ENCODE measurements around the gene CFAP100.

CFAP100 gene

DNA sequence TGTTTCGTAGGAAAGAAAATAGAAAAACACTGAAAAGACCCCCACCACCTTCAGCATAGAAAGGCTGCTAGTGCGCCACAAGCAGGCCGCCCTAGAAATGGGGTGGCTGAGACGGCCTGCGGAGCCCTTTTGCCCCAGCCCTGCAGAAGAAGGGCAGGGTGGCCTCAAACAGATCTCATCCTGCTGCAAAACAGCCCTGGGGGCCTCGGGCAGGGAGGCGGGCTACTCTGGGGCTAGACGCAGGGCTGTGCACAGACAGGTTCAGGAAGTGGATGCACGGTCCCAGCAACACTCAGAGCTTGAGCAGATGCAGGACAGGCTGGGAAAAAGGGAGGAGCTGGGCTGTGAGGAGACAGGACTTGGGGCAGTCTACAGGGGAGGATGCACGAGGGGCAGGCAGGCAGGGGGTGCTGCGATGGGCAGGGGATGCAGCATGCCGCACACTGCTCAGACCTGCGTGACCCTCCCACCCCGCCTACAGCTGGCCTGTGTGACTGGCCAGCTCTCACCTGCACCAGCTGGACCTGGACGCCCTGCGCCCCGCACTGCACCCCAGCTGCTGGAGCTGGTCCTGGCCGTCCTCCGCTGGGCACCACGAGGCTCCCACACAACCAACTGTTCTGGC, 46.7 kb downstream of the CFAP100 start:
- no peak overlapping the region for H3K27ac ChIP-seq
- no peak for TF ChIP-seq ZFX (IDR thresholded peaks at IDR 0.05; ENCODE audit: borderline replicate concordance)
- TF ChIP-seq, protein P1, sequence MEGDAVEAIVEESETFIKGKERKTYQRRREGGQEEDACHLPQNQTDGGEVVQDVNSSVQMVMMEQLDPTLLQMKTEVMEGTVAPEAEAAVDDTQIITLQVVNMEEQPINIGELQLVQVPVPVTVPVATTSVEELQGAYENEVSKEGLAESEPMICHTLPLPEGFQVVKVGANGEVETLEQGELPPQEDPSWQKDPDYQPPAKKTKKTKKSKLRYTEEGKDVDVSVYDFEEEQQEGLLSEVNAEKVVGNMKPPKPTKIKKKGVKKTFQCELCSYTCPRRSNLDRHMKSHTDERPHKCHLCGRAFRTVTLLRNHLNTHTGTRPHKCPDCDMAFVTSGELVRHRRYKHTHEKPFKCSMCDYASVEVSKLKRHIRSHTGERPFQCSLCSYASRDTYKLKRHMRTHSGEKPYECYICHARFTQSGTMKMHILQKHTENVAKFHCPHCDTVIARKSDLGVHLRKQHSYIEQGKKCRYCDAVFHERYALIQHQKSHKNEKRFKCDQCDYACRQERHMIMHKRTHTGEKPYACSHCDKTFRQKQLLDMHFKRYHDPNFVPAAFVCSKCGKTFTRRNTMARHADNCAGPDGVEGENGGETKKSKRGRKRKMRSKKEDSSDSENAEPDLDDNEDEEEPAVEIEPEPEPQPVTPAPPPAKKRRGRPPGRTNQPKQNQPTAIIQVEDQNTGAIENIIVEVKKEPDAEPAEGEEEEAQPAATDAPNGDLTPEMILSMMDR (IDR thresholded peaks at IDR 0.05): no peak

DNA sequence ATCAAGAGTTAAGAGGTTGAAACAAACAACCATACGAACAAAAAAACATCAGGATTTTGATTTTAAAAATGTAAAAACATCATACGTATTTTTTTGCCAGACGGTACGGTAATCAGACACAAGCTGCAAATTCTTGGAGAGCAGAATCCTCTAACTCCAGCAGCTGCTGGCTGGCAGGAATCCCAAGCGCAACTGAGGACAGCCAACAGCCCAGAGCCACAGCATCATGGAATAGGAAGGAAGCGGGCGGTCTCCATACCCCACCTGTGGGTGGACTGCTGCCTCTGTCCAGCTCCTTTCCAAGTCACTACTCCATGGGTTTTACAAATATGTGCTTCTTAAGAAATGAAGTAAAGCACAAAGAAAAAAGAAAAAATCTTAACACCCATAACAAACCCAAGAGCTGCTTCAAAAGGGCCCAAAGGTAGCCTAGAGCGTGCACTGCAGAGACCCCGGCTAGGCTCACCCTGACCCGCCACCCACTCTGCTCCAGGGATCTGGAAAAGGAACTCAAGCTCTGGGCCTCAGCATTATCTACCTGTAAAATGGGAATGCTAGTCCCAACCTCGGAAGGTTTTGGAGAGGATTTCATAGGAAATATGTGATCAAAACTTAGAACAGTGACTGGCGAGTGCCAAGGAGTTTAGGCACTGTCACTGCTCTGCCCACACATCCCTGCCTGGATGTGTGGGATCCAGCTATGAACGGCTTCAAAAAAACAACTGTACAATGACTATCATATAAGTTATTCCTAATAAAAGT, 47.6 kb downstream of the CFAP100 start:
- TF ChIP-seq ZFX (IDR thresholded peaks at IDR 0.05; ENCODE audit: borderline replicate concordance): no peak
- TF ChIP-seq, protein P1 (IDR thresholded peaks at IDR 0.05): no peak
- H3K27ac ChIP-seq: no peak overlapping the region

DNA sequence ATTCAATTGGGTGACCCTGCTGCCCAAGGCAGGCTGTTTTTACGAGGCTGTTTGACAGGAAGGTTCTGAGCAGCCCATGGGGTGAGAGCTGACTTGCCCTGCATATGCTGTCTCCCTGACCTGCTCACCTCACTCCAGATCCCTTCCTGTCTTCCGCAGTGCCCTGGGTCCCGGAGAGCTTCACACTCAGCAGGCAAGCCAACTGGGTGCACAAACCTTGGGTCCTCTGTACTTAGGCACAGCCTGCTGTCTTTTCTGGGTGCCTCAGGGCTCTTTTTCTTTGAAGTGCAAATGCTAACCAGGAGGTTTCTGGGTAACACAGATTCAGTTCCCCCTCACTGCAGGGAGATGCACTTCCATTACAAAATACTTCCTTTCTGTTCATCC, 48.1 kb downstream of the CFAP100 start:
- TF ChIP-seq, protein P1 (IDR thresholded peaks at IDR 0.05): no peak
- TF ChIP-seq ZFX (IDR thresholded peaks at IDR 0.05; ENCODE audit: borderline replicate concordance): no peak
- no peak overlapping the region for H3K27ac ChIP-seq

DNA sequence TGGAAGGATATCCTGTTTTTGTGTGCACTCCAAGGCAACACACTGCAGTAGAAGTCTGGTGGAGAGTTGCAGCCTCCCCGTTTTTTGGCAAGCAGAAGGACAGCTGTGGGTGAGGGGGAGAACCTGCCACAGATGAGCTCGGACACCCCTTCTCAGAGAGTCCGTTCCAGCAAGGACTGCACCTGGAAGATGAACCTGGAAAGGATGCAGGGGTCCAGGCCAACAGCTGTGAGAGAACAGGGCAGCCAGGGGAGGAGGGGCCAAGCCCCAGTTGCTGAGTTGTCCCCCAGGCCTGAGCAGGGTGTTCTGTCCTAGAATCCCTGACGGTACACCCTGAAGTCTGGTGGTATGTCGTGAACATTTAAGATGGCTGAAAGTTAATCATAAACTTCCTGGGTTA, 50.8 kb downstream of the CFAP100 start:
- no peak for TF ChIP-seq ZFX (IDR thresholded peaks at IDR 0.05; ENCODE audit: borderline replicate concordance)
- TF ChIP-seq, protein P1 (IDR thresholded peaks at IDR 0.05): no peak
- no peak overlapping the region for H3K27ac ChIP-seq

DNA sequence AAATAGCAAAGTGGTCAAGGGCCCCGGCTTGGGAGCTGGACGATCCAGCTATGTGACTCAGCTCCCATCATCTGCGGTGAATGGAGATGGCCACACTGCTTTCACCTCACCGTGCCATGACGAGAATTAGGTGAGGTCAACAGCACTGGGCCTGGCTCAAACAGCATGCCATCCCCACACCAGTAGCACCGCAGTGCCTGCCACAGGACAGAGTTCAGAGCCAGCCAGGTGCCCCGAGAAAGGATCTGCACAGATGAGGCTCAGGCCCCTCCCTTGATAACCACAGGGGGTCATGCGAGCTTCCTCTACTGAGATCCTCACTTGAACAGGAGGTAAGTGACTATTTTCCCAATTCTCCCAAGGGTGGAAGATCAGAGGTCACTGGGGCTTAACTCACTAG, 51.6 kb downstream of the CFAP100 start:
- TF ChIP-seq, protein P1 (IDR thresholded peaks at IDR 0.05): no peak
- no peak for TF ChIP-seq ZFX (IDR thresholded peaks at IDR 0.05; ENCODE audit: borderline replicate concordance)
- H3K27ac ChIP-seq: no peak overlapping the region

DNA sequence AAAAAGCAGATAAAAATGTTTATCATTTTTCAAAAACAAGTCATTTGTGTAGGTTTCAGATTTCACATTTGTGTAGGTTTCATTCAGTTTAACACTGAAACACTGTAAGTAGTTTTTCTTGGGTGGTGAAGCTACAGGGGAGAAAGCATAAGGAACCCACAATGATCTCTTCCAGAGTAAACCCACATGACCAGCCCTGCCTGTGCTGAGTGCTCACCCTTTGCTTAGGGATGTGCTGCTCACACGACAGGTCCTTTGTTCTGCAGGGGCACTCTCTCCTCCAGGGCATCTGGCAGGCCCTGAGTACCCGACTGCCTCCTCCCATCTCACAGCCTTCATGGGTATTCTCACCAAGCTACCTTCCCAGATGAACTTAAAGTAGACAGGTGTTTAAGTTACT, 52.1 kb downstream of the CFAP100 start:
- no peak overlapping the region for H3K27ac ChIP-seq
- TF ChIP-seq, protein P1 (IDR thresholded peaks at IDR 0.05): no peak
- no peak for TF ChIP-seq ZFX (IDR thresholded peaks at IDR 0.05; ENCODE audit: borderline replicate concordance)

DNA sequence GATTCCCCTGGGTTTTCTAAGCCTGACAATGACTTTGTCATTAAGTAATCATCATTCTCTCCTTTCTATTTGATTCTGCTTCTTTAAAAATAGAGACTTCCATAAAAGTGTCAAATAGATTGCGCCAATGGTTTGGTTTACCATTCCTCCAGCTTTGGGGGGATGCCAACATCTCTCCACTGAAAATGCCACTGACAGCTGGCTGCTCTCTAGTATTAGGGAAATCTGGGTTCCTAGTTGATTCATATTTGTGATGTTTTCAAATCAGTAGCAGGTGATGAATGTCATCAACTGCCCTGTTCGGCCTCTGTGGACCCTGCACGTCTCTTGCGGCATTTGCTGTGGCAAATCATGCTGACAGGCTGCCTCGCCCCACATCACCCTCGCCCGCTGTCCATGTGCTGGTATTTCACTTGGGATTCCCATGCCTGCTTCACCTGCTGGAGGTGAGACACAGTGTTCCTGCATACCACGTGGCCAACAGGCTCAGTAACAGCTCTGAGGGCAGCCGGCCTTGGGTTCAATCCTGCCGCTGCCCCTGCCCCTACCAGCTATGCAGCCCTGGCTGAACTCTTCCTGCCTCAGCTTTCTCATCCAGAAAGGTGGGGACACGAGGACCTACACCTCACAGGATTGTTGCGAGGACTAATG, 52.9 kb downstream of the CFAP100 start:
- no peak overlapping the region for H3K27ac ChIP-seq
- TF ChIP-seq, protein P1 (IDR thresholded peaks at IDR 0.05): no peak
- TF ChIP-seq ZFX (IDR thresholded peaks at IDR 0.05; ENCODE audit: borderline replicate concordance): no peak
